Epithelial cell of prostate (primary cell): Measurements from ENCODE around the gene RAB21.
"Not testable (repeated sequence)": the region's sequence is repeated elsewhere in the genome, so short reads cannot be mapped to it uniquely, and the experiment has no call there.

Source experiments
- DNase-seq: peaks from one replicate; pipeline ENCODE4 v3.0.0-alpha.2; 2011; ENCODE audit warnings: low read depth, low spot score
- H3K27ac ChIP-seq: fragments of 450-650 bp; 2 replicates; pipeline ENCODE4 v1.5.1; 2017; ENCODE audit warnings: mild to moderate bottlenecking

RAB21 gene

DNA sequence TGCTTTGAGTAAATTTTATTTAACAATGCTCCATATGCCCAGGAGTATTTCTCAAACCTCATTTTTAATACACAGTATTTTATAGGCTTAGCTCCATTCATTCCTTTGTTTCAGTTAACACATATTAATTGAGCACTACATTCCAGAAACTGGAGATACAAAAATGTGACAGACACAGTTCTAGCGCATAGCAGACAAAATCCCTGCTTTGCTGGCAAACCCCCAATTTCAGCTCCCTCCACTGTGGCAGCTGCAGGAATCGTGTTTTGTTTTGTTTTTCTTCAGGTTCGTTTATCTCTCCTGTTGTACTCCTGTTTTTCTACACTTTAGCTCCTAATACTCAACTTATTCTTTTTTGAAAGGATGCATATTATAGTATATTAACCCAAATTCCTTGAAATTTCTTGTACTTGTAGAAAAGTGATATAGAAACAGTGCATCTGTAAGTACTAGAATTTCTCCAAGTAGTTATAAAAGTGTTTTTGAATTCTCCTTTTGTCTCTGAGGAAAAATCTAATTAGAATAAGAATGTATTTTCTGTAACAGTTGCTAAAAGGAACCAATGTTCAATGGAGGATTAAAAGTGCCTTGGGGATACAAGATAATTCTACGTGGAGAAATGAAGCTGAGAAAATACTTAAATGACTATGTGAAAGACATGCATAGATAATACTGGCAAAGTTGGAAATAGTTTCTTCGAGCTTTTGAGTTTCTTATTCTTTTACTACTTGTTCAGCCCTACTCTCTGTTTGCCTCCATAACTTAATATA lies 6.4 kb upstream of the RAB21 start:
- no peak for DNase-seq
- no peak overlapping the region for H3K27ac ChIP-seq

- no peak for DNase-seq
- H3K27ac ChIP-seq, result no peak overlapping the region
Observed at GRCh38 chr12:71749666-71750065, 5.0 kb upstream of the RAB21 start.

DNA sequence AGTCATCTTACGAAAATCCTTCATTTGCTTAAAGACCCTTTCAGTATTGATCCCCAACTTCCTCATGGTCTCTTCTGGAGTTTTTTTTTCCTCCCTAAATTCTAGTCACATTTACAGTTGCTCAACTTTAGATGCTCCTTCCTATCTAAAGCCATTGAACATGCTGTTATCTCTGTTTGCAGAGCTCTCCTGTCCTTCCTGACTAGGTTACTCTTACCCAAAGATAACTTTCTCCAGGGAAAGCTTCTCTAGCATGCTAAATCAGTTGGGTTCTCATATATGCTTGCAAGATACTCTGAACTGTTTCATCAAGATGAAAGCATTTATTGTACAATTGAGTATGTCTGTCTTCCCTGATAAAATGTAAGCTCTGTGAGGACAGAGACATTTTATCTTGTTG lies 1.8 kb upstream of the RAB21 start:
- H3K27ac ChIP-seq, result no peak overlapping the region
- no peak for DNase-seq

GRCh38 chr12:71755146-71755892 lies 656 bp downstream of the RAB21 start:
- peak; percentile 12 for DNase-seq
- H3K27ac ChIP-seq, result peak overlapping the region; percentile 91

- H3K27ac ChIP-seq, result peak overlapping the region; percentile 91
- DNase-seq, result no peak
Observed at GRCh38 chr12:71756054-71756690, 1.5 kb downstream of the RAB21 start.

DNA sequence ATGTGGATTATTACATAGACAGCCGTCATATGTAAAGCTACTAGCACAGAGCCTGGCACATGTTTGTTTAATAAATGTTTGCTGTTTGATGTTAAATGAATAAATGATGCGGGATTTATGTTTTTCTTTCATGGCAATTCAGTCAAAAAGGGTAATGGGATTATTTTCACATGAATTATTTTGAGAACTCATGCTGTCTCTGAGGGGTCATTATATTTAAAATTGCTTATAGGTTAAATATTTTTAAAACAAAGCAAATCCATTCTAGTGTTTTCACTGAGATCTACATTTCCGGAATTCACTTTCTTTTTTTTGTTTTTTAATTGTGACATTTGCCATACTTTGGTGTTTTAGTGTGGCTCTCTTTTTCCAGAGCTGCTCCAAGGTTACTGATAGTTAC lies 5.3 kb downstream of the RAB21 start:
- H3K27ac ChIP-seq, result no peak overlapping the region
- DNase-seq, result no peak

DNA sequence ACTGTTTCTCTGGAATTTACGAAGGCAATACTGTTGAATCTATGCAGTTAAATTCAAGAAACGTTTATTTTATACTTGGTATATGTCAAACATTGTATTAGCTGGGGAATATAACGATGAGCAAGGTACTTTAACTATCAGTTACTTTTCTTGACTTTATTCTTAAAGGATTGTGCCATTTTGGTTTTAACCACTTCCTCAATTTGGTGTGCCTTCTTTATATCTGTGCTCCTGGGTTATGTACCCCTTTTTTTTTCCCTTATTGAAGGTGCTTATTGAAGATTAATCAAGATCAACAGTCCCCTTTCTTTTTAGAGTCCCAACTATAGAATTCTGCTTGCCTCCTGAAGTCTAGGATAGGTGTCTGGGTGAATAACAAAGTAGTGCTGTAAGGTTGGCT lies 5.8 kb downstream of the RAB21 start:
- no peak overlapping the region for H3K27ac ChIP-seq
- DNase-seq, result no peak

DNA sequence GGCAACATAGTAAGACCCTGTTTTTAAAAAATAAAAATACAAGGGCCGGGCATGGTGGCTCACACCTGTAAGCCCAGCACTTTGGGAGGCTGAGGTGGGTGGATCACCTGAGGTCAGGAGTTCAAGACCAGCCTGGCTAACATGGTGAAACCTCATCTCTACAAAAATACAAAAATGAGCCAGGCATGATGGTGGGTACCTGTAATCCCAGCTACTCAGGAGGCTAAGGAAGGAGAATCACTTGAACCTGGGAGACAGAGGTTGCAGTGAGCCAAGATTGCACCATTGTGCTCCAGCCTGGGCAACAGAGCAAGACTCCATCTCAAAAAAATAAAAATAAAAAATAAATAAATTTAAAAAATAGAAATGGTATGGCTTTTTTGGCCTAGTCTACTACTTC lies 6.7 kb downstream of the RAB21 start:
- DNase-seq, H3K27ac ChIP-seq: not testable (repeated sequence)

DNA sequence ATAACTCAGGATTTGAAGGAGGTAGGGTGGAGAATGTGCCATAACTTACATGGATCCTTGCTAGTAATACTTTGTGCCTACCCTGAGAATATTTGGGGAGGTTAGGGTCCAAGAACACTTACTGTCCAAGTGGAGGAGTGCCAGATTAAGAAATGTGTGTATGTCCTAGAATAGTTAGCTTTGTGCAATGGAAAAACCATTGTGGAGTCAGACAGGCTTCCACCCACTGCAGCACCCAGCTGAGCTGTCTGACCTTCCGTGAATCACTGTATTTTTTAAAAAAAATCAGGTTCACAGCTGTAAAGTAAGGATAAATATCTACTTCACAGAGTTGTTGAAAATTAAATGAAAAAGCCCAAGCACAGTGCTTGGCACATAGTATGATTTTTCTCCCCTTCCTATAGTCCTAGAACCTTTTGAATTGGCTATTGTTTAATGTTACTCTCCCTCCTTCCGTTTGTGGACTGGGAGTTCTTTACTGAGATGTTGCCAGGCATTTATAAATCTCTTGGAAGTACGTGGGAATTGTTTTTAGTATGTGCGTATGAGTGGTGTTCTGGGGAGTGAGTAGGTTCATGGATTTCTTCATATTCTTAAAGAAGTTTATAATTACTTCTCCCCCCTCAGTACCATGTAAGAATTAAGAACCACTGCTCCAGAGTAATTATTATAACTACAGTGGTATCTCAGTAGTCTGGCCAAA lies 9.2 kb downstream of the RAB21 start:
- no peak for DNase-seq
- no peak overlapping the region for H3K27ac ChIP-seq

GRCh38 chr12:71764587-71765321 lies 10.1 kb downstream of the RAB21 start:
- H3K27ac ChIP-seq, result no peak overlapping the region
- DNase-seq, result no peak

- no peak for DNase-seq
- no peak overlapping the region for H3K27ac ChIP-seq
Observed at GRCh38 chr12:71766202-71766601, 11.5 kb downstream of the RAB21 start.

GRCh38 chr12:71767183-71767582 lies 12.5 kb downstream of the RAB21 start:
- DNase-seq, result no peak
- no peak overlapping the region for H3K27ac ChIP-seq

DNA sequence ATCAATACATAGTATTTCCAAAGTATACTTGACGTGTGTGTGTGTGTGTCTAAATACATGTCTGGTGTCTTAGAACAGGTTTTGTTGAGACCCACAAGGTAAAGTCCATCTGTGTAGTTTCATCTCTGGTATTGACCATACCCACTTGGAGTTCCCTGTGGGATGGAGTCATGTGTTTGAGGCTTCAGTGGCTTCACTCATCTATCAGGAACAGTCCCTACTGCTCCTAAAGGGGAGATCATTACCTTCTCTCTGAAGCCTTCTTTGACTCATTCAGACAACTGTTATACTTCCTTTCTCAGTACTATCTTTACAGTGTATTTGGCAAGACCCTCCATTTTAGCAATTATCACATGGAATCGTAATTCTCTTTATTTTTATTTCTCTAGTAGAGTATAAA lies 14.2 kb downstream of the RAB21 start:
- H3K27ac ChIP-seq, result no peak overlapping the region
- no peak for DNase-seq

- DNase-seq, result no peak
- H3K27ac ChIP-seq, result no peak overlapping the region
Observed at GRCh38 chr12:71771069-71771468, 16.4 kb downstream of the RAB21 start.

- H3K27ac ChIP-seq, result no peak overlapping the region
- no peak for DNase-seq
Observed at GRCh38 chr12:71772735-71773134, 18.1 kb downstream of the RAB21 start.

DNA sequence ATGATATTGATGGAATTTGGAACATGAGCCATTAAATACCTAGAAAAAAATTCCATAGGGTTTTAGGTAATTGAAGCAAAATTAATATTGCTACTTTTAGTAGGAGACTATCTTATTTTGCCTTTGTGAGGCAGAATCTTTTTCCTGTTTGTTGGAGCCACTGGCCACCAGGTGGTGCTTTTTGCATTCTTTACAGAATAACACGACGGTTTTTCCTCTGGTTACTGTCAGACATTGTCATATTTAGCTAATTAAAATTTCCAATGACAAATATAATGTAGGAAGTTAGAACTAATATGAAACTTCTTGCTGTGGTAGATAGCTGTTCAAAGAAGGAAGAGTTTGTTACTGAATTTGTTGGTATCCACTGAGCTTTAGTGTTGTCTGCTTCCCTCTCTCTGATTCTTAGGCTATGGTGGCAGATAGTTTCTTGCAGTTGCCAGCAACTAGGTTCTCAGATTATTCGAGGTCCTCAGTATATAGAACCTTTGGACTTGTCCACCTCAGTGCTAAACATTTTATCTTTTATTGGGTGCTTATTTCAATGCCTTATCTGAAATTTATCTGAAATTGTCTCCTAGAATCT lies 25.7 kb downstream of the RAB21 start:
- H3K27ac ChIP-seq, result no peak overlapping the region
- DNase-seq, result no peak

DNA sequence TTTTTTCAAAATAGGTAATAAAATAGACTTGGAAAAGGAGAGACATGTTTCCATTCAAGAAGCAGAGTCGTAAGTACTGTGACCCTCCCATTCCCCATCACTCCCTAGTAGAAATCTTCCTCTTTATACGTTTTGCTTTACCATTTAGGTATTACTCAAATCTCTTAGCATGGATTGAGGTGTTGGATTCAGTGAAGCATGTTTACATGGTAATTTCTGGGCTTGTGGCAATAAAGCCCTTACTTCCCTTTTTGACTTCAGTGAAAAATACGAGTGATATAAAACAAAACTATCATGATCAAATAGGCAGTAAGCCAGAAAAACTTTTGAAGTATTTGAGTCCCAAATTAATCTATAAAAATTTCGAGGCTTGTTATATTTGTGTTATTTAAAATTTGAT lies 27.4 kb downstream of the RAB21 start:
- no peak overlapping the region for H3K27ac ChIP-seq
- no peak for DNase-seq

- no peak overlapping the region for H3K27ac ChIP-seq
- DNase-seq, result no peak
Observed at GRCh38 chr12:71786829-71787228, 32.2 kb downstream of the RAB21 start.

- no peak overlapping the region for H3K27ac ChIP-seq
- DNase-seq, result no peak
Observed at GRCh38 chr12:71787580-71787979, 32.9 kb downstream of the RAB21 start.

GRCh38 chr12:71790331-71790730 lies 35.7 kb downstream of the RAB21 start:
- H3K27ac ChIP-seq, result no peak overlapping the region

More at GRCh38 chr12:71790331-71790730, 35.7 kb downstream of the RAB21 start:
- DNase-seq, result no peak
